Nephron (organoid): Measurements from ENCODE around the gene GIGYF2.

ENCODE experiments used
- H3K27ac Mint-ChIP-seq, 3 experiments: 2 replicates each; pipeline ENCODE4 v1.8.0; 2020; ENCODE audit warnings: mixed read lengths in 3 of 3, mild to moderate bottlenecking in 2 of 3, moderate library complexity in 1 of 3
- H3K27me3 Mint-ChIP-seq: 2 replicates; pipeline ENCODE4 v1.8.0; 2021; ENCODE audit warnings: low read depth, mild to moderate bottlenecking, moderate library complexity, mixed read lengths
- H3K36me3 Mint-ChIP-seq: 2 replicates; pipeline ENCODE4 v1.8.0; 2020; ENCODE audit warnings: low read depth, mixed read lengths
- H3K4me1 Mint-ChIP-seq: 2 replicates; pipeline ENCODE4 v1.8.0; 2020; ENCODE audit warnings: mixed read lengths
- H3K4me3 Mint-ChIP-seq, 3 experiments: 2 replicates each; pipeline ENCODE4 v1.8.0; 2020; ENCODE audit warnings: mild to moderate bottlenecking in 3 of 3, mixed read lengths in 3 of 3, moderate library complexity in 2 of 3
- H3K9me3 Mint-ChIP-seq: 2 replicates; pipeline ENCODE4 v1.8.0; 2020; ENCODE audit warnings: mixed read lengths
- CTCF ChIP-seq, 3 experiments: fragments of 200-600 bp; sonication (generic); IDR thresholded peaks; one replicate each; pipeline ENCODE4 v1.5.0; 2021; ENCODE audit warnings: antibody characterized with exemption in 3 of 3; ENCODE audit not compliant: unreplicated experiment in 3 of 3

GIGYF2 gene

GRCh38 chr2:232886632-232887031 lies 189.5 kb downstream of the GIGYF2 start:
- Mint-ChIP-seq H3K9me3 (no peaks in the 10 kb centered on the region), H3K27me3 (peaks cover 20% of the 10 kb centered on the region), H3K4me3 (no peak overlapping the region), H3K36me3 (no peaks in the 10 kb centered on the region), H3K4me1 (peaks cover 9% of the 10 kb centered on the region), H3K27ac (no peak overlapping the region)
- TF ChIP-seq CTCF (IDR thresholded peaks at IDR 0.05; ENCODE audit: unreplicated experiment in 3 of 3), result no peak

GRCh38 chr2:232887171-232887850 lies 190.2 kb downstream of the GIGYF2 start:
- Mint-ChIP-seq H3K4me1 (peaks cover 16% of the 10 kb centered on the region), H3K36me3 (no peaks in the 10 kb centered on the region), H3K27ac (no peak overlapping the region), H3K9me3 (no peaks in the 10 kb centered on the region), H3K27me3 (peaks cover 25% of the 10 kb centered on the region), H3K4me3 (no peak overlapping the region)
- TF ChIP-seq CTCF (IDR thresholded peaks at IDR 0.05; ENCODE audit: unreplicated experiment in 3 of 3), result no peak

DNA sequence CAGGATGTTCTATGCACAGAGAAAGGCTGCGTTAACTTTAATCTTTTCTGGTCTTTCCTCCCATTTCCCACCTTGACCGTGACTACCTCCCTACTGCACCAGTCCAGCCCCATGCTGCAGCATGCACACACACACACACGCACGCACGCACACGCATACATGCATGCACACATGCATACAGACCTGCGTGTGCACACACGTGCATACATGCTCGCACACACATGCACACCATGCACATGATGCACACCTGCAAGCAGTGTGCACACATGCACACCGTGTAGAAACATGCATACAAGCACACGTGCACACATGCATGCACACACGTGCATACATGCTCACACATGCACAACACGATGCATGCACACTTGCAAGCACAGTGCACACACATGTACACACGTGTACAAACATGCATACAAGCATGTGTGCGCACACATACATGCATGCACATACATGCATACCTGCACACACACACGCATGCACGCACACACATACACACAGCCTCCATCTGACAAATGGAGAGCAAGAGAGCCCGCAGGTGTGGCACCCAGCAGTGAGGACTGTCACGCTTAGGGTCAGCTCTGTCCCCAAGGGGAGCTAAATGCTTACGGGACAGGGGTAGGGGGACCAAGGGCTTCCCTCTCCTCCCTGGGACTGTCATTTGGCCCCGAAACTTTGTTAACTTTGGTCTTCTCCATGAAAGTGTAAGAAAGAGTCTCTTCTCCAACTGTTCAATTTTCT lies 191.1 kb downstream of the GIGYF2 start:
- no peaks in the 10 kb centered on the region for H3K9me3 Mint-ChIP-seq
- H3K4me1 Mint-ChIP-seq, result peaks cover 19% of the 10 kb centered on the region
- TF ChIP-seq CTCF (IDR thresholded peaks at IDR 0.05; ENCODE audit: unreplicated experiment in 3 of 3), result no peak
- no peak overlapping the region for H3K27ac Mint-ChIP-seq
- H3K27me3 Mint-ChIP-seq, result peaks cover 27% of the 10 kb centered on the region
- H3K36me3 Mint-ChIP-seq, result no peaks in the 10 kb centered on the region
- no peak overlapping the region for H3K4me3 Mint-ChIP-seq

DNA sequence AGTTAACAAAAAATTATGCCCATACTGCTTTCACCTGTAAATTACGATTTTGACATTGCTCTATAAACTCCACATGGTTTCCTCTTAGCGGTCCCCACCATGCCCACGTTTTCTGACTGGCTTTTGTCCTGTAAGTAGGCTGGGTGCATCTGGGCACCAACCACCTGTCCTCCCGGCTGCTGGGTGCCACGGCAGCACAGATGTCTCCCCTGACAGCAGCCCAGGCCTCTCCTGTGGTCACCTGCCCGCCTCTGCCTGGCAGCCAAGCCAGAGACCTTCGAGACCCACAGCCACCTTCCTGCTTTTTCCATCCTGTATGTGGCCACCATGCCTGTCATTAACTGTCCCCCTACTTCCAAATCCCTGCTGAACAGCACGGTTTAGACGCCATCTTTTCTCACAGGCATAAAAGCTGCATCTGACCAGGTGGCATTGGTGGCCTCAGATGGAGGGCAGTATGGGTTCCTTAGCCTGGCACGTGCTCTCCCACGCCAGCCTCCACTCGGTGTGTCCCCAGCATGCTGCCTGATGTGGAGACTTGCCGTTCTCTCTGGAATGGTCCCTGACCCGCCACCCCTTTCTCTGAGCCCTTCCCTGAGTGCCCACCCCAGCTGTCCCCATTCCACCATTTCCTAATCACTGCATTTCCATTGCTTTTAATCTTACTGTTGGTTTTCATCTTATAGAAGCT lies 191.9 kb downstream of the GIGYF2 start:
- Mint-ChIP-seq H3K27me3 (peaks cover 27% of the 10 kb centered on the region), H3K27ac (no peak overlapping the region), H3K4me1 (peaks cover 19% of the 10 kb centered on the region), H3K4me3 (no peak overlapping the region), H3K36me3 (no peaks in the 10 kb centered on the region), H3K9me3 (no peaks in the 10 kb centered on the region)
- TF ChIP-seq CTCF (IDR thresholded peaks at IDR 0.05; ENCODE audit: unreplicated experiment in 3 of 3), result no peak

DNA sequence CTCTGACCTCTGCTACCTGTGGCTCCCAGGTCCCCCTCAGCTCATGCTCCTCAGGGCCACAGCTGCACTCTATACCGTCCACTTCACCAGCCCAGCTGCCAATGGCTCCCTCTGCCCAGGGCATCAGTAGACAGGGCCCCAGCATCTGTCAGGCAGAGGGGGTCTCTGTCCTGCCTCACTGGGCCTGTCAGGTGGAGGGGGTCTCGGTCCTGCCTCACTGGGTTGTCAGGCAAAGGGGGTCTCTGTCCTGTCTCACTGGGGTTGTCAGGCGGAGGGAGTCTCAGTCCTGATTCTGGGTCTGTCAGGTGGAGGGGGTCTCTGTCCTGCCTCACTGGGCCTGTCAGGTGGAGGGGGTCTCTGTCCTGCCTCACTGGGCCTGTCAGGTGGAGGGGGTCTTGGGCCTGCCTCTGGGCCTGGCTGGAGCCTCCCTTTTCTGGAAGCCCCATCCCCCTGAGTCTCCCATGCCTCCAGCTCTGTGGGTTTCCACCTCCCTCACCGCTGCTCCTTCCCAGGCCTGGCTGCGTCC lies 192.8 kb downstream of the GIGYF2 start:
- no peaks in the 10 kb centered on the region for H3K36me3 Mint-ChIP-seq
- H3K27me3 Mint-ChIP-seq, result peaks cover 35% of the 10 kb centered on the region
- no peak overlapping the region for H3K4me3 Mint-ChIP-seq
- no peak overlapping the region for H3K27ac Mint-ChIP-seq
- H3K9me3 Mint-ChIP-seq, result no peaks in the 10 kb centered on the region
- no peak for TF ChIP-seq CTCF (IDR thresholded peaks at IDR 0.05; ENCODE audit: unreplicated experiment in 3 of 3)
- H3K4me1 Mint-ChIP-seq, result peaks cover 19% of the 10 kb centered on the region
